ENCODE data around the gene PLAC9.

PLAC9 gene

GRCh38 chr10:80161321-80162083 lies 29.0 kb downstream of the PLAC9 start:
- no peak for DNase-seq

GRCh38 chr10:80163741-80164341 lies 31.3 kb downstream of the PLAC9 start:
- no peak for DNase-seq

DNA sequence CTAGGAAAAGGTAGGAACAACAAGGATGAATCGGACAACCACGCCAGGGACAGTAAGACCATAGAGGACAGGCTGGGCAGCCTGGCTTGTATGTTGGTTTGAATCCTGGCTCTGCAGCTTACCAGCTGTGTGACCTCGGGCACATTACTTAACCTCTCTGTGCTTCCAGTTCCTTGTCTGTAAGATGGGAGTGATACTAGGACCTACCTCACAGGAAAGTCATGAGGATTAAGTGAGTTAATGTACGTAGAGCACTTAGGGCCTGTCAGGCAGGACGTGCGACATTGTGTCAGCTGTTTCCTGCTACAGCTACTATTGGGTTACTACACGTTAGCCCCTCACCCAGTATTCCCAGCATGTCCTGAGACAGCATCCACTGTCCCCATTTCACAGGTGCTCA lies 32.1 kb downstream of the PLAC9 start:
- no peak for DNase-seq

DNA sequence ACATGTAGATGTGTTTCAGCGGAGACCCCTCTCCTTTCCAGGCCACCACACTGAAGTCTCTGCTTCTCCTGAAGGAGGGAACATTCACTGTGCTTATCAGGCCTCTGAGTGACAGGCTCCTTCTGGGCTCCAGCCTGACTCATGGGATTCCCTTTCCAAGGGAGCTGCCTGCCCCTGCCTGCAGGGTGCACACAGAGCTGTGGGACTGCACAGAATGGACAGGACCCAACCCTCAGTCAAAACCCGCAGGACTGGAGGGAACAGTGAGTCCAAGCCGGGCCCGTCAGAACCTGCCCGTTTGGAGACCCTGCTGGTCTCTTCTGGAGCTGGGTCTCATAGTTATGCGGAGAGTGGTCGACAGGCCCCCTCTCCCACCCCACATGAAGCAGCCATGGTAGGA lies 32.6 kb downstream of the PLAC9 start:
- DNase-seq: no peak

- DNase-seq: no peak
Measured at GRCh38 chr10:80166581-80167470, 34.3 kb downstream of the PLAC9 start.

DNA sequence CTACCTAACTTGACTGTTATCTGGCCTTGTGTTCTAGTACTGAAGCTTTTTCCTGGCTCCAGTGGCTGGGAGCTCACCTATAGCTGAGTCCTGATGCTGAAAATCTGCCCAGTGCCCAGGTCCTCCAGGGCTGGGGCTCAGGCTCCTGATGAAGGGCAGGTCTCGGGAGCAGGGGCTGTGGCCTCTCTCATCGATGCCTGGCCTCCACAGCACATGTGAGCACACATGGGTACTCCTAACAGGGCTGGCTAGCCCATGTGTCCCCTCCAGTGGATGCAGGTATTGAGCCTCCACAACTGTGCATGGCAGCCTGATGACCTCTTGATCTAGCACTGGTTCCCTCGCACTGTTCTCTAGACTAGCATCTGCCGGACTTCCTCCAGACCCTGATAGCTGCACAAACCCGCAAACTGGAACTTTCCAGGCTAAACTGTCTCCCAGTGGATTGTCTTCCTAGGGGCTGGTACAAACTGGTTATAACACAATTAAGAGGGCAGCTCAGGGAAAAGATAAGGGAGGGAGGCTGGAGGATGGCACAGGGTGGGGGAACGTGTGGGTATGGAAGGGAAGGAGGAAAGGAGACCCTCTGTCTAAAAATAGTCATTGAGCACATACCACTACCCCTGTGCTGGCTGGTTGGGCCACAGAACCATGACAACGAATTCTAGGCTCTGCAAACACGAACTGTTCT lies 35.1 kb downstream of the PLAC9 start:
- no peak for DNase-seq

GRCh38 chr10:80168162-80168511 lies 35.6 kb downstream of the PLAC9 start:
- DNase-seq: no peak

DNA sequence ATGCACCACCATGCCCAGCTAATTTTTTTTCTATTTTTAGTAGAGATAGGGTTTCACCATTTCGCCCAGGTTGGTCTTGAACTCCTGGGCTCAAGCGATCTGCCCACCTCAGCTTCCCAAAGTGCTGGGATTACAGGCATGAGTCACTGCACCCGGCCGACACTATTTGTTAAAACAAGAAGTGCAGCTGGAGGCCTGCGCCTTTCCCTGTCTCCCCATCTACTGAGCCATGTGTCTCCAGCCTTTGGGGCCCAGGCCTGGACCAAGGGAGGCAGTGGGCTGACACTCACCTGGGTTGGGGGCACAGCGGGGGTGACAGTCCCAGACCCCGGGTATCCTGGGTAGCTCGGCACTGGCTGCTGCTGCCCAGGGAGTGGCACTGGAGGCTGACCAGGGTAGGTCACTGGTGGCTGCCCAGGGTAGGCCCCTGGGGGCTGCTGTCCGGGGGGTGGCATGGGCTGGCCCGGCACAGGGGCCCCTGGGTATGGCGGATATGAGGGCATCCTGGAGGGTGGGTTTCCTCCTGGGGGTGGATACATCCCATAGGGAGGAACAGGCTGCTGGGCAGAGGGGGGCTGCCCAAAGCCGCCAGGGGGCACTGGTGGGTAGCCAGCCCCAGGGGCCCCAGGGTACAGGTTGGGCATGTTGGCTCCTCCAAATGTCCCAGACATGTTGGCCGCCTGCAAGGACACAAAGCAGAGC lies 36.3 kb downstream of the PLAC9 start:
- no peak for DNase-seq

DNA sequence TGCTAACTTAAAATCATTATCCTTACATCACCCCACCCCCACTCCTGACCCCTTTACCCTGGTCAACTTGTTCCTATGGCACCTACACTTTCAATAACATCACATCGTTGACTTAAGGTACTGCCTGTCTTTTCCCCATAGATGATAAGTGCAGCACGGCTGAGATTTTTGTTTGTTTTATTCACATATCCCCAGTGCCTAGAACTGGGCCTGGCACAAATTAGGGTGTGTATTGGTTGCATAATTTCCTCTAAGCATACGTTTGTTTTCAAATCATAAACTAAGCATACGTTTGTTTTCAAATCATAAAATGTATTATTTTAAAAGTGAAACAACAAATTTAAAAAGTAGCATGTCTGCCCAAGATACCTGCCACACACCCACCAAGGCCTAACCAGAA lies 37.5 kb downstream of the PLAC9 start:
- DNase-seq: no peak

DNA sequence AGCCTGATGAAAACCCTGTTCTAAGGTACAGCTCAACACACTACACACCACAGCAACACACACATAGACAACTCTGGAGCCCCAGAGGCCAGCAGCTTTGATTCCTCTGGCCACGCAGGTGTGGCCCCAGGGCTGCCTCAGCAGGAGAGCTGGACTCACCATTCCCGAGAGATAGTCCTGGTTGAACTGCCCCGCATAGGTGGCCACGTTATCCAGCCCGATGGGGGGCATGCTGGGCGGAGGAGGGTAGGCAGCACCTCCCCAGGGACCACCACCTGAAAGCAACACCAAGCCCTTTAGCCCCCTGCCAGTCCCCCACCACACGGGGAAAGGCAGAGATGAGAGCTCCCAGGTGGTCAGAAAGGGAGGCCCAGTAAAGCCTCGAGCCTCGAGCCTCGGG lies 38.1 kb downstream of the PLAC9 start:
- DNase-seq: no peak

DNA sequence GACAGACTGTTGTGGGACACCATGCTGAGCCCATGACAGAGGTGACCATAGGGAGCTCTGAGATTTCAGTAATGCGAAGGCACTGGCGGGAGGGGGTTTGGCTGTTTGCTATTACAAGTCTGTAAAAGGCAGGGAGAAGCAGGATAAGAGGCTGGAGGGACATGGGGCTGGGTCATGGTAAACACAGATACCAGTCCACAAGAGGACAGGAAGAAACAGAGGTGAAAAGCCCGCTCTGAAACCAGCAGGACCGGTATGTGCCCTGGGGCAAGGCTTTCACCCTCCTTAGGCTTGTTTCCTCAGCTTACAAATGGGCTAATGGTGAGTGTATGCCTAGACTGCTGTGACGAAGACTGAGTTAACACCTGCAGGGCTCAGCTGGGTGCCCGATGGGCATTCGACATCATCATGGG lies 38.7 kb downstream of the PLAC9 start:
- no peak for DNase-seq

GRCh38 chr10:80172896-80173295 lies 40.4 kb downstream of the PLAC9 start:
- DNase-seq: no peak

DNA sequence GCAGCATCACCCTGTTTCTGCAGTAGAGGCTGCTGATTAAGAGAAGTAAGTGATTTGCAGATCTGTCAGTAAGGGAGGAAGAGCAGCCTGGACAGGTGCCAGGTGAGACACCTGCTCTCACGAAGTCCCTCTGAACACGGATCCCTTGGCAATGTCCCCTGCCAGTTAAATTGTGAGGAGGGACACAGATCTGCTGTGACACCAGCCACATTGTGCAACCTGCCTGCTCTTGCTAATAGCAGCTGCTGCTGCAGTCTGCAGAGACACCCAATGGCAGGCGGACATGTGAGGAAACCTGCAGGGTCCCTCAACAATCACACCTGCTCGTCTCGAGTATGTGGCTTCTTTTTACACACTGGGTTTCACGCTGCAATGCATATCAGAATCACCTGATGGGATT lies 40.9 kb downstream of the PLAC9 start:
- DNase-seq: no peak

DNA sequence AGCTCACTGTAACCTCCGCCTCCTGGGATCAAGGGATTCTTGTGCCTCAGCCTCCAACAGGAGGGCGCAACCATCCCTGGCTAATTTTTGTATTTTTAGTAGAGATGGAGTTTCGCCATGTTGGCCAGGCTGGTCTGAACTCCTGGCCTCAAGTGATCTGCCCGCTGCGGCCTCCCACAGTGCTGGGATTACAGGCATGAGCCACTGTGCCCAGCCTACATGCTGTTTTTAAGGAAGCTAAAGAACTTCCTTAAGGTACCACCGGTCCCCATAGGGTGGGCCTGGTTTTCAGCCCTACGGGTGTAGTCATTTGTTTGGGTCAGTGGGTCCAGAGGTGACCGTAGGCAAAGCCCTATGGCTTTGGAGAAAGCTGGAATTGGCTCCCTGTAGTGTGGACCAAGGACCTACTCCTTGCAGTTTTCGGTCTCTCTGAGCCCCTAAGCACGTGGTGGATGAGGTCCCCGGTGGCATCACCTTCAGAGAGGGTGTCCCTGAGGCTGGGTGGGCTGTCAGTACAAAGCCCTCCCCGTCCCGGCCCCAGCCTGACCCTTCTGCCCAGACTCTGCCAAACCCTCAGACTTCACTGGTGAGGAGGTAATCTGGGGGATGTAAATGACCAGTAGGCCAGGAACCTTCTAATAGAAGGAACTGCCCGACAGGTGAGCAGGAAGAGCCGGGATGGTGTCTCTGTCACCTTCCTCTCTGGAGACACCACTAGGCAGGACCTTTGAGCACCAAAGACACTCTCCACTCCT lies 42.3 kb downstream of the PLAC9 start:
- DNase-seq: no peak

DNA sequence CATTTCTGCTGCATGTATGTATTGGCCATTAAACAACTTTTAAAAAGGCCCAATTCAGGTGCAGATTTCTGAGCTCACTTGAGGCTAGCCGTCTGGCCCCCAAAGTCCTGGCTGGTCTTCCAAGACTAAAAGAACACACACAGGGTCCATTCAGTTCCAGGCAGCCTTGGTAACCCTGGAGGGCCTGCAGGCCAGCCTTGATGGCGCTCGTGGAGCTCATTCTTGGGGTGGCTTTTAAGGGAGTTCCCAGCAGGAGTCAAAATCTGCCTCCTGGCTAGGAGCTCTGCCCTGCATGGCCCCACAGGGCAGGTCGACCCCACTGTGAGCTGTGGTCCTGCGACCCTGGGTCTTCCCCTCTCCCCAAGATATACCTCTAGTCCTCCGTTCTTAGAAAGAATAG lies 44.0 kb downstream of the PLAC9 start:
- no peak for DNase-seq

- DNase-seq: no peak
Measured at GRCh38 chr10:80177781-80178636, 45.5 kb downstream of the PLAC9 start.

DNA sequence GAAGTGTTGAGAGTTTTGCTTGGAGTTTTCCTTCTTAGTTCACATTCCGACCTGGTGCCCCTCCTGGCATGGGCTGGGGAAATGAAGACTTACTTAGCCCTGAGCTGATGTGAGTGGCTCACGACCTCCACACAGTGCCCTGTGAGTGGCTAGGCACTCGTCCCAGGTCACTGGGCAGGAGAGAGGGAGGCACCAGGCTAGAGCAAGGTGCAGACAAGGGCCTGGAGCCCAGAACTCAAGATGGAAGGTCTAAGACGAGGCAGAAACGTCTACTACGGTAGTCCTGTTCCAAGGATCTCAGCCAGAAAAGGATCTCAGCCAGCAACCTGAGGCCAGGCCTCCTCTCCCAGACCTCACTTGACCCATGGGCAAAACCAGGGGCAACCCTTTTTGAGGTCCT lies 50.5 kb downstream of the PLAC9 start:
- no peak for DNase-seq

DNA sequence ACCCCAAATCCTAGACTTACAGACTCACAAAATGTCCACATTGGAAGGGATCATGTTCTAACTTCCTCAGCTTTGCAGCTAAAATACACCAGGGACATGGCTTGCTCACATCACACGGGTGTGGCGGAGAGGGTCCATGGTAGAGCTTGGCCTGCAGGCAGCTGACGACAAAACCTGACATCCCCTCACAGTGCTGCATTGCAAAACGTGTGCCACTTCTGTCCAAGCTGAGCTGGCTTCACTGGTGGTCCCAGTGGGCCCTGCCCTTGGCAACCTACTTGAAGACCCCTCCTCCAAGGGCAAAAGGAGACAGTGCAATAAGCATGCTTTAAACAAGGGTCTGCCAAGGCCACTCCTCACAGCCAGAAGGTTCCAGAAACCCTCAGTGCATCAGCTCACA lies 50.9 kb downstream of the PLAC9 start:
- DNase-seq: no peak

- DNase-seq: no peak
Measured at GRCh38 chr10:80184291-80184690, 51.8 kb downstream of the PLAC9 start.

DNA sequence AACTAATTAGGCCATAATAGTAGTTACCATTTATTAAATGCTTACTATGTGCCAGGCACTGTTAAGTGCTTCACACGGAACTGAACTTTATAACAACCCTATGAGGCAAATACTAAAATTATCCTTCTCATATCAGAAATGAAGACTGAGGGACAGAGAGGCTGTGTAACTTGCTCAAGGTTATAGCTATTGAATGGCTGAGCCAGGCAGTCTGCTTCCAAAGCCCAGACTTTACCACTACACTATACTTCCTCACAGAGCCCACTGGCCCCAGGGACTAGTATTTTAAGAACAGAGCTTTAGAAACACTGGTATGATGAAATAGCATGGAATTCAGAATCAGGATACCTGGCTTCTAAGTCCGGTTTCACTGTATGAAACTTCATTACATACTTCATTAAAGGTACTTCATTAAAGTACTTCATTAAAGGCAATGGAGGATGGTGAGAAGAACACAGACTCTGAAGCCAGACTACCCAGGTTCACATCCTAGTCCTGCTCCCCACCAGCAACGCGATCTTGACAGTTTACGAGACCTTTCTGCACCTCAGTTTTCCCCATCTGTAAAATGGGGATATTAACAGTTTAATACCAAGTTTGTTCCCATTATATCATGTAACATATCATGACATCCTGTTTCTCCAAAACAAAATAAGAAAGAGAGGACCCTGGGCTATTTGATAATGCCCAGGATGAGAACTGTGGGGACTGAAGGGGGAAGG lies 53.2 kb downstream of the PLAC9 start:
- no peak for DNase-seq
